K562 (cell line): ENCODE measurements around the gene SYNJ2. TPM values are rescaled to one million over a fixed set of nuclear protein-coding genes. Genes with fewer than 3 reads are reported as not detected.

Experiments
- ATF2 ChIP-seq: sonication (generic); formaldehyde crosslinking; IDR thresholded peaks from 2 replicates; pipeline ENCODE4 v1.8.1; 2022; ENCODE audit warnings: missing genetic modification reagents
- E4F1 ChIP-seq: fragments of 250-450 bp; sonication (Bioruptor Pico); IDR thresholded peaks from 2 replicates; pipeline ENCODE4 v1.5.0; 2021; ENCODE audit warnings: mild to moderate bottlenecking, borderline replicate concordance
- GABPB1 ChIP-seq: sonication (generic); formaldehyde crosslinking; IDR thresholded peaks from 2 replicates; pipeline ENCODE4 v1.8.0; 2022; ENCODE audit warnings: mild to moderate bottlenecking, missing genetic modification reagents
- GABPB2 ChIP-seq: fragments of 250-450 bp; sonication (Bioruptor Pico); conservative IDR thresholded peaks from 2 replicates; pipeline ENCODE4 v1.5.1; 2021; ENCODE audit warnings: mild to moderate bottlenecking
- KDM5B ChIP-seq: fragments of 200-600 bp; sonication (generic); IDR thresholded peaks from 2 replicates; pipeline ENCODE4 v1.6.1; 2012; ENCODE audit warnings: low read depth, mild to moderate bottlenecking, moderate library complexity, low read length, control low read depth, inconsistent platforms; ENCODE audit not compliant: insufficient replicate concordance
- MAZ ChIP-seq, 2 experiments: fragments of 450-650 bp in 1 of 2; sonication (generic) in 1 of 2; formaldehyde crosslinking; IDR thresholded peaks in 1 of 2; conservative IDR thresholded peaks in 1 of 2; 2 replicates each; pipeline versions ENCODE4 v1.4.0 to v1.5.0; 2020; ENCODE audit warnings: mild to moderate bottlenecking in 1 of 2, missing genetic modification reagents in 1 of 2
- MTF1 ChIP-seq: fragments of 250-450 bp; sonication (Bioruptor Pico); IDR thresholded peaks from 2 replicates; pipeline ENCODE4 v1.9.0; 2021; ENCODE audit warnings: moderate library complexity, mild to moderate bottlenecking, inconsistent platforms, borderline replicate concordance
- POLR2G ChIP-seq: fragments of 200-400 bp; formaldehyde crosslinking; IDR thresholded peaks from 2 replicates; pipeline ENCODE4 v1.6.1; 2017; ENCODE audit warnings: low read depth, mild to moderate bottlenecking, antibody characterized with exemption, low read length, moderate library complexity
- SAP30 ChIP-seq: fragments of 200-600 bp; sonication (generic); IDR thresholded peaks from 2 replicates; pipeline ENCODE4 v1.6.1; 2012; ENCODE audit warnings: borderline replicate concordance, low read depth, mild to moderate bottlenecking, moderate library complexity, low read length, control low read depth, inconsistent platforms; ENCODE audit not compliant: insufficient read depth, poor library complexity, severe bottlenecking
- TSHZ1 ChIP-seq: fragments of 250-450 bp; sonication (Bioruptor Pico); IDR thresholded peaks from 2 replicates; pipeline ENCODE4 v1.4.0; 2020; ENCODE audit warnings: mild to moderate bottlenecking, moderate library complexity
- ZBTB1 ChIP-seq: sonication (generic); formaldehyde crosslinking; IDR thresholded peaks from 2 replicates; pipeline ENCODE4 v1.8.1; 2023; ENCODE audit warnings: missing genetic modification reagents, low read depth, mild to moderate bottlenecking, borderline replicate concordance
- ZNF444 ChIP-seq: fragments of 250-450 bp; sonication (Bioruptor Pico); IDR thresholded peaks from 2 replicates; pipeline ENCODE4 v1.4.0; 2020; ENCODE audit warnings: mild to moderate bottlenecking, moderate library complexity
- ZNF778 ChIP-seq: fragments of 450-650 bp; formaldehyde crosslinking; IDR thresholded peaks from 2 replicates; pipeline ENCODE4 v1.4.0; 2020; ENCODE audit warnings: mild to moderate bottlenecking, moderate library complexity
- polyA plus RNA-seq, 8 experiments: library from polyadenylated mRNA; depleted of rRNA in 4 of 8; stranded (reverse) in 5 of 8; unstranded in 3 of 8; fragments of >200 nt; fragmentation: Nextera tagmentation in 2 of 8; fragmentation: Illumina TruSeq in 1 of 8; extraction: Ambion mirVana in 2 of 8; extraction: Trizol in 1 of 8; gene quantifications; 2 replicates each; pipeline versions ENCODE4 v1.2.1 to v1.2.3, GENCODE V29; 2011 to 2014; ENCODE audit warnings: inconsistent platforms in 1 of 8, missing spikeins in 1 of 8
- total RNA-seq, 7 experiments: library from RNA; depleted of rRNA in 6 of 7; stranded (reverse); fragments of >200 nt in 6 of 7; fragmentation: Illumina TruSeq in 2 of 7; extraction: Trizol in 2 of 7; gene quantifications; 2 replicates each; pipeline versions ENCODE4 v1.2.1 to v1.2.3, GENCODE V29; 2011 to 2021; ENCODE audit warnings: low replicate concordance in 1 of 7

SYNJ2 gene
- total and polyA plus RNA-seq, 9 of the 15 experiments (the other 6 are each of a cell fraction or from before 2014, with no cell fraction given), result 3.0 to 27.7 (median 17.8) TPM

- TF ChIP-seq GABPB1 (CRISPR knock-in tag), result 0 out of 2 replicates have a peak, but pooled peaks have one; percentile 25
- TF ChIP-seq MTF1 (CRISPR knock-in tag), result no peak
- TF ChIP-seq MAZ (CRISPR knock-in tag; conservative IDR thresholded peaks at IDR 0.05 in 1 of 2, IDR thresholded peaks at IDR 0.05 in 1 of 2), result 0 out of 4 replicates have a peak, but pooled peaks of 1 of the 2 experiments have one; percentile 30
- TF ChIP-seq POLR2G, result peak; percentile 20; the same call in 1 of the 2 replicates
- no peak for TF ChIP-seq ZNF444
- no peak for TF ChIP-seq ZBTB1 (CRISPR knock-in tag)
- no peak for TF ChIP-seq SAP30
- no peak for TF ChIP-seq E4F1 (CRISPR knock-in tag)
- no peak for TF ChIP-seq TSHZ1
- TF ChIP-seq ZNF778 (CRISPR knock-in tag), result no peak
- no peak for TF ChIP-seq GABPB2 (CRISPR knock-in tag)
- no peak for TF ChIP-seq KDM5B
- TF ChIP-seq ATF2 (CRISPR knock-in tag), result no peak
Measured at GRCh38 chr6:157999168-158000051, 17.7 kb downstream of the SYNJ2 start (continued).
